Posterior cingulate gyrus (tissue), 11 donors: ENCODE results near the gene CCDC88A.
"Not testable (repeated sequence)": the region's sequence is repeated elsewhere in the genome, so short reads cannot be mapped to it uniquely, and the experiment has no call there.

Experiments used
- DNase-seq, 10 donors: peaks; one replicate each; pipeline versions ENCODE4 v3.0.0 to v3.0.0-alpha.2; 2020 to 2021; ENCODE audit warnings: mixed read lengths in 3 of 10
- intact Hi-C: fragments of 100-400 bp; cut with DNase I; formaldehyde crosslinking; loops from one replicate; pipeline ENCODE4 v1.15.1; 2023

Gene CCDC88A

DNA sequence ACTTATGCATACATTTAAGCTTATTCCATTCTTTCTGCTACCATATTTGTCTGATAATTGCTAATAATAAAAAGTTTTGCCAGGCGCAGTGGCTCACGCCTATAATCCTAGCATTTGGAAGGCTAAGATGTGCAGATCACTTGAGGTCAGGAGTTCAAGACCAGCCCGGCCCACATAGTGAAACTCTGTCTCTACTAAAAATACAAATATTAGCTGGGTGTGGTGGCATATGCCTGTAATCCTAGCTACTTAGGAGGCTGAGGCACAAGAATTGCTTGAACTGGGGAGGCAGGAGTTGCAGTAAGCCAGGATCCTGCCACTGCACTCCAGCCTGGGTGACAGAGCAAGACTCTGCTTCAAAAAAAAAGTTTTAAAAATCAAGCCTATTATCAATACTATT lies 160.1 kb downstream of the CCDC88A start:
- DNase-seq, intact Hi-C loops: not testable (repeated sequence)

- no peak for DNase-seq
- intact Hi-C loops: no loop called here
Observed at GRCh38 chr2:55252832-55253231, 166.8 kb downstream of the CCDC88A start.

- intact Hi-C loops: no loop called here
- DNase-seq: no peak
Observed at GRCh38 chr2:55247025-55247424, 172.6 kb downstream of the CCDC88A start.

- no peak for DNase-seq
- intact Hi-C loops: no loop called here
Observed at GRCh38 chr2:55245411-55245810, 174.2 kb downstream of the CCDC88A start.

DNA sequence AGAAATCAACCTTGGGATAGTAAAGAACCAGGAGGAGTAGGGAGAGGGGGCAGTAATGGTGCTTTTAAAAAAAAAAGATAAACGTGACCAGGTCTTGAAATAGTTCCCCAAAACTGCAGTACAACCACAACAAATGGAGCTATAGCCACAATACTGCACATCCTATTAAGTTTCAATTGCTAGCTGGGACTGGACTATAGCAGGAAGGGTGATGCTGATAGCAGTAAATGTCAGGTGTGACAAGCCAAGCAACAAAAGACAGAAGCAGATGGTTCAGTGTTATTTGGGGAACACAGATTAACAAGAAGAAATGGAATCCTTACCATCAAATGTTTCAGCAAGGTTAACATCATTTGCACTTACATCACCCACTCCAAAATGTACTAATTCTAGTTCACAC lies 177.0 kb downstream of the CCDC88A start:
- intact Hi-C loops: no loop called here

GRCh38 chr2:55241582-55241981 lies 178.1 kb downstream of the CCDC88A start:
- intact Hi-C loops, DNase-seq: not testable (repeated sequence)

More for the DNA sequence above, 177.0 kb downstream of the CCDC88A start:
- no peak for DNase-seq

GRCh38 chr2:55239656-55240222 lies 179.9 kb downstream of the CCDC88A start:
- intact Hi-C loops: loop anchor here (10.0 kb wide), 1 partner anchor 195 kb away; no protein-coding TSS in a partner anchor
- no peak for DNase-seq
